ENCODE measurements around the gene SURF1.

GRCh38 chr9:133331221-133331620, 25.1 kb downstream of the SURF1 start:
- TF ChIP-seq POLR2A (IDR thresholded peaks at IDR 0.05) (no peak), CTCF (IDR thresholded peaks at IDR 0.05) (no peak), EP300 (IDR thresholded peaks at IDR 0.05; ENCODE audit: low read depth) (no peak)
